NCI-H146 (cell line): ENCODE data around the gene PPP1R3F.
"Not testable (repeated sequence)": the region's sequence is repeated elsewhere in the genome, so short reads cannot be mapped to it uniquely, and the experiment has no call there.

Experiments used
- DNase-seq: peaks from one replicate; lab custom pipeline; 2025; lab: John Stamatoyannopoulos, UW

The PPP1R3F gene

GRCh38 chrX:49273181-49273727 is 3.7 kb downstream of the PPP1R3F start:
- no peak for DNase-seq

- DNase-seq, result no peak
Measured at GRCh38 chrX:49276207-49276606, 6.6 kb downstream of the PPP1R3F start.

GRCh38 chrX:49276671-49277534 is 7.3 kb downstream of the PPP1R3F start:
- no peak for DNase-seq

- DNase-seq, result no peak
Measured at GRCh38 chrX:49277535-49277830, 7.9 kb downstream of the PPP1R3F start.

- DNase-seq, result no peak
Measured at GRCh38 chrX:49278081-49278480, 8.5 kb downstream of the PPP1R3F start.

GRCh38 chrX:49282647-49283011 is 13.0 kb downstream of the PPP1R3F start:
- peak; percentile 10 for DNase-seq

- DNase-seq, result no peak
Measured at GRCh38 chrX:49284212-49284611, 14.6 kb downstream of the PPP1R3F start.

- no peak for DNase-seq
Measured at GRCh38 chrX:49286136-49286535, 16.5 kb downstream of the PPP1R3F start.

- no peak for DNase-seq
Measured at GRCh38 chrX:49286581-49286980, 17.0 kb downstream of the PPP1R3F start.

- no peak for DNase-seq
Measured at GRCh38 chrX:49287665-49288064, 18.1 kb downstream of the PPP1R3F start.

- DNase-seq, result no peak
Measured at GRCh38 chrX:49290215-49290614, 20.6 kb downstream of the PPP1R3F start.

- peak; percentile 20 for DNase-seq
Measured at GRCh38 chrX:49291615-49292337, 22.2 kb downstream of the PPP1R3F start.

- DNase-seq, result no peak
Measured at GRCh38 chrX:49292400-49293362, 23.1 kb downstream of the PPP1R3F start.

GRCh38 chrX:49299293-49299692 is 29.7 kb downstream of the PPP1R3F start:
- not testable (repeated sequence) for DNase-seq

GRCh38 chrX:49300703-49301102 is 31.1 kb downstream of the PPP1R3F start:
- no peak for DNase-seq

GRCh38 chrX:49303346-49303745 is 33.8 kb downstream of the PPP1R3F start, which contains the start of gene GAGE10:
Gene GAGE10, plus strand, starts transcription at chrX:49303646. Its CDS starts 1,214 bp downstream, at chrX:49304860.
- no peak for DNase-seq

- DNase-seq, result not testable (repeated sequence)
Measured at GRCh38 chrX:49307775-49308174, 38.2 kb downstream of the PPP1R3F start.

- no peak for DNase-seq
Measured at GRCh38 chrX:49308604-49309269, 39.1 kb downstream of the PPP1R3F start.

- DNase-seq, result no peak
Measured at GRCh38 chrX:49309401-49309981, 39.9 kb downstream of the PPP1R3F start.

GRCh38 chrX:49310371-49310770 is 40.8 kb downstream of the PPP1R3F start:
- DNase-seq, result no peak

GRCh38 chrX:49312176-49312575 is 42.6 kb downstream of the PPP1R3F start:
- no peak for DNase-seq
